ENCODE data around the gene TMEM115. TPM values are rescaled to one million over a fixed set of nuclear protein-coding genes. Genes with fewer than 3 reads are reported as not detected.

The TMEM115 gene
- total RNA-seq, 6 experiments from 2014 or later, result 15.0 to 30.9 (median 19.2) TPM

GRCh38 chr3:50331364-50331907 lies 27.9 kb downstream of the TMEM115 start:
- no peaks in the 10 kb centered on the region for H3K27me3 ChIP-seq
- 100% methylated on average over 3 of the region's 19 CpGs for WGBS (ENCODE audit: insufficient coverage, low coverage, low lambda C conversion rate, missing lambda C conversion rate)
- no peak for ATAC-seq
- H3K36me3 ChIP-seq, result peaks cover 7 to 26% (median 15%) of the 10 kb centered on the region in 4 donors
- H3K4me3 ChIP-seq, result no peak overlapping the region
- TF ChIP-seq CTCF (IDR thresholded peaks at IDR 0.05), result no peak
- no peak for TF ChIP-seq POLR2A (IDR thresholded peaks at IDR 0.05)
- peaks cover 0 to 28% (median 11%) of the 10 kb centered on the region in 4 donors for H3K4me1 ChIP-seq
- H3K9me3 ChIP-seq, result no peaks in the 10 kb centered on the region
- intact Hi-C loops (cut with DNase I), result no loop called here
- DNase-seq, result no peak
- H3K27ac ChIP-seq, result no peak overlapping the region

- Histone ChIP-seq H3K4me1 (peaks cover 0 to 17% (median 5%) of the 10 kb centered on the region in 4 donors), H3K27me3 (no peaks in the 10 kb centered on the region)
These were observed 29.0 kb downstream of the TMEM115 start for GRCh38 chr3:50330330-50330729.

GRCh38 chr3:50327943-50328691 lies 31.2 kb downstream of the TMEM115 start, which contains the start of gene TUSC2:
Gene TUSC2, minus strand, starts transcription at chr3:50328223. Its CDS starts 124 bp downstream, at chr3:50328099.
- DNase-seq (peak; percentile 97 to 98 (median 97)), ATAC-seq (peak; percentile 82 to 89 (median 86))
- H3K4me1 ChIP-seq, result peaks cover 0 to 19% (median 11%) of the 10 kb centered on the region in 4 donors
- no peaks in the 10 kb centered on the region for H3K9me3 ChIP-seq
- H3K27me3 ChIP-seq, result no peaks in the 10 kb centered on the region
- WGBS (ENCODE audit: insufficient coverage, low coverage, low lambda C conversion rate, missing lambda C conversion rate), result 5% methylated on average over 21 of the region's 55 CpGs
- peak within 1 kb of the TSS; percentile 82 to 93 (median 83) for H3K4me3 ChIP-seq
- H3K36me3 ChIP-seq, result peaks cover 7 to 29% (median 15%) of the 10 kb centered on the region in 4 donors
- intact Hi-C loops (cut with DNase I), result loop anchor here in 1 of 2 donors (5.0 kb wide), 1 partner anchor 51 kb away; the partner anchor contains the start of gene LSMEM2
- TF ChIP-seq POLR2A (IDR thresholded peaks at IDR 0.05) (peak; percentile 68), CTCF (IDR thresholded peaks at IDR 0.05) (no peak)
- H3K27ac ChIP-seq, result peak within 1 kb of the TSS in 2 of 3 donors; percentile 52 to 72

More at GRCh38 chr3:50330330-50330729, 29.0 kb downstream of the TMEM115 start:
- TF ChIP-seq POLR2A (IDR thresholded peaks at IDR 0.05), result no peak
- DNase-seq (no peak), ATAC-seq (no peak)
- intact Hi-C loops (cut with DNase I), result no loop called here
- H3K9me3 ChIP-seq, result no peaks in the 10 kb centered on the region
- H3K27ac ChIP-seq, result no peak overlapping the region
- no peak overlapping the region for H3K4me3 ChIP-seq
- H3K36me3 ChIP-seq, result peaks cover 7 to 29% (median 15%) of the 10 kb centered on the region in 4 donors
- WGBS (ENCODE audit: insufficient coverage, low coverage, low lambda C conversion rate, missing lambda C conversion rate), result 80% methylated on average over 2 of the region's 10 CpGs

GRCh38 chr3:50327129-50327528 lies 32.2 kb downstream of the TMEM115 start:
- Histone ChIP-seq H3K27me3 (no peaks in the 10 kb centered on the region), H3K9me3 (no peaks in the 10 kb centered on the region), H3K4me1 (peaks cover 0 to 28% (median 13%) of the 10 kb centered on the region in 4 donors), H3K27ac (no peak overlapping the region), H3K36me3 (peaks cover 7 to 29% (median 15%) of the 10 kb centered on the region in 4 donors), H3K4me3 (peak overlapping the region; percentile 82 to 93 (median 83))
- WGBS (ENCODE audit: insufficient coverage, low coverage, low lambda C conversion rate, missing lambda C conversion rate), result 0% methylated on average over 1 of the region's 4 CpGs
- DNase-seq, result no peak
- intact Hi-C loops (cut with DNase I), result loop anchor here in 1 of 2 donors (5.0 kb wide), 1 partner anchor 50 kb away; the partner anchor contains the start of gene LSMEM2
- no peak for ATAC-seq
- TF ChIP-seq CTCF (IDR thresholded peaks at IDR 0.05) (no peak), POLR2A (IDR thresholded peaks at IDR 0.05) (no peak)

All from right lobe of liver (tissue), 6 donors.